ENCODE measurements around the gene CACNA1A.

GRCh38 chr19:13398780-13399726 lies 107.2 kb downstream of the CACNA1A start:
- no peak for TF ChIP-seq POLR2AphosphoS5 (IDR thresholded peaks at IDR 0.05)
- TF ChIP-seq CTCF (IDR thresholded peaks at IDR 0.05) = no peak

Data from esophagus muscularis mucosa (tissue), 3 donors.